Mucosa of descending colon (tissue), 3 donors: ENCODE results near the gene LAMB4. TPM values are rescaled to one million over a fixed set of nuclear protein-coding genes. Genes with fewer than 3 reads are reported as not detected.

Experiments used
- ATAC-seq: fragments of 200-7000 bp; cut with Tn5 transposase; one replicate; pipeline ENCODE4 v1.9.1; 2020; ENCODE audit warnings: mild to moderate bottlenecking, moderate library complexity
- DNase-seq, 3 donors: peaks; one replicate each; pipeline ENCODE4 v3.0.0-alpha.2; 2020
- H3K36me3 ChIP-seq: fragments of 200-600 bp; one replicate; pipeline ENCODE4 v1.8.0; 2021; ENCODE audit warnings: low read depth, mild to moderate bottlenecking
- H3K4me1 ChIP-seq: fragments of 200-600 bp; one replicate; pipeline ENCODE4 v1.8.0; 2021; ENCODE audit warnings: low read depth, mild to moderate bottlenecking
- H3K4me3 ChIP-seq: fragments of 200-600 bp; one replicate; pipeline ENCODE4 v1.8.0; 2021; ENCODE audit warnings: mild to moderate bottlenecking
- H3K9me3 ChIP-seq: fragments of 200-600 bp; one replicate; pipeline ENCODE4 v1.8.0; 2021; ENCODE audit warnings: mild to moderate bottlenecking
- intact Hi-C, 2 donors: fragments of 100-400 bp; cut with DNase I in 1 of 2; cut with micrococcal nuclease in 1 of 2; formaldehyde crosslinking; loops; one replicate each; pipeline versions ENCODE4 v1.11.0 to v1.11.1; 2022; cut with DNase I, micrococcal nuclease
- total RNA-seq, 3 donors: library from RNA; stranded (reverse); fragmentation: NEBNext Ultra II Directional in 2 of 3; extraction: Animal tissue kit (Norgen Biotek cat#: 25700) in 2 of 3; gene quantifications; one replicate each; pipeline versions ENCODE4 v1.2.1 to v1.2.4, GENCODE V29; 2021 to 2023
- TF ChIP-seq, protein P1 (sequence below): fragments of 200-600 bp; IDR thresholded peaks from one replicate; pipeline ENCODE4 v1.8.0; 2022; ENCODE audit warnings: antibody characterized with exemption, mild to moderate bottlenecking
- donor health status: DM: no; HTN: no; CAD: no; lungs with moderate emphysema.
- donor health status: DM: no; HTN: no; CAD: no.
- donor health status: DM: no; HTN: yes; CAD: no.

The LAMB4 gene
- total RNA-seq, 3 donors from 2014 or later = 0.22 TPM; not detected in 2

DNA sequence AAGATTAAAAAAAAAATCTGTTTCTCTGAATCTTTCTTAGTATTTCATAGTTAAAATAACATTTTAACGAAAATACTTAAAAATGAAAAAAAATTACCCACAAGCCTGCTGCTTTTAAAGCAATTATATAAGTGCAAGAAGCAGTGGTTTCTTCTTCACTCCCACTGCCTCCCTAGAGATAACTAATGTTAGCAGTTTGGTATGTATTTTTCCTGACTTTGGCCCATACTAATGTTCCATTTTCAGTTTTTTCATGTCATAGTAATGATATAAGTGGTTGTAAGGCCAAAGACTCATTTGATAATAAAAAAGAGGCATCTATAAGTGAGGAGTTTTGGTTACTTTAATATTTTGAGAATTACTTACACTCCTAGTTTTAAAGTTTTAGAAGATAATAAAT, 102.9 kb downstream of the LAMB4 start:
- no peak for DNase-seq
- TF ChIP-seq, protein P1, sequence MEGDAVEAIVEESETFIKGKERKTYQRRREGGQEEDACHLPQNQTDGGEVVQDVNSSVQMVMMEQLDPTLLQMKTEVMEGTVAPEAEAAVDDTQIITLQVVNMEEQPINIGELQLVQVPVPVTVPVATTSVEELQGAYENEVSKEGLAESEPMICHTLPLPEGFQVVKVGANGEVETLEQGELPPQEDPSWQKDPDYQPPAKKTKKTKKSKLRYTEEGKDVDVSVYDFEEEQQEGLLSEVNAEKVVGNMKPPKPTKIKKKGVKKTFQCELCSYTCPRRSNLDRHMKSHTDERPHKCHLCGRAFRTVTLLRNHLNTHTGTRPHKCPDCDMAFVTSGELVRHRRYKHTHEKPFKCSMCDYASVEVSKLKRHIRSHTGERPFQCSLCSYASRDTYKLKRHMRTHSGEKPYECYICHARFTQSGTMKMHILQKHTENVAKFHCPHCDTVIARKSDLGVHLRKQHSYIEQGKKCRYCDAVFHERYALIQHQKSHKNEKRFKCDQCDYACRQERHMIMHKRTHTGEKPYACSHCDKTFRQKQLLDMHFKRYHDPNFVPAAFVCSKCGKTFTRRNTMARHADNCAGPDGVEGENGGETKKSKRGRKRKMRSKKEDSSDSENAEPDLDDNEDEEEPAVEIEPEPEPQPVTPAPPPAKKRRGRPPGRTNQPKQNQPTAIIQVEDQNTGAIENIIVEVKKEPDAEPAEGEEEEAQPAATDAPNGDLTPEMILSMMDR = no peak
- no peaks in the 10 kb centered on the region for H3K4me1 ChIP-seq
- H3K36me3 ChIP-seq = no peaks in the 10 kb centered on the region
- no peaks in the 10 kb centered on the region for H3K9me3 ChIP-seq
- no peak overlapping the region for H3K4me3 ChIP-seq
- ATAC-seq = no peak
- intact Hi-C loops = no loop called here

DNA sequence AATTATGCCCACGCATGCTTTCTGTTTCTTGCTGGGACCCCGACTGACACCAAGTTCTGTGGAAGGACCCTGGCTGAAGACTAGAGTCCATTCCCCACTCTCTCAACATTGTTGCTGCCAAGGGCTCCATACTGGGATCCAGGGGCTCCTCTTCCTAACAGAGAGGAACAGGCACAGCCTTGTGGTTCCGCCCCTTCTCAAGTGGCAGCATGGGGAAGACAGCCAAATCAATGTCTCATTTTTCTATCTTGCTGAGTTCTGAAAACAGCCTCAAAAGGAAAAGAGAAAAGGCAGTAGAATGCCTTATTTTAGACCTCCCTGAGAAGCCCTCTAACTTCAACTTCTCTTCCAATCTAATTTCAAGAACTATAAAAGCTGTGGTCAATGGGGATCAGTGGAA, 103.5 kb downstream of the LAMB4 start:
- no peak for ATAC-seq

DNA sequence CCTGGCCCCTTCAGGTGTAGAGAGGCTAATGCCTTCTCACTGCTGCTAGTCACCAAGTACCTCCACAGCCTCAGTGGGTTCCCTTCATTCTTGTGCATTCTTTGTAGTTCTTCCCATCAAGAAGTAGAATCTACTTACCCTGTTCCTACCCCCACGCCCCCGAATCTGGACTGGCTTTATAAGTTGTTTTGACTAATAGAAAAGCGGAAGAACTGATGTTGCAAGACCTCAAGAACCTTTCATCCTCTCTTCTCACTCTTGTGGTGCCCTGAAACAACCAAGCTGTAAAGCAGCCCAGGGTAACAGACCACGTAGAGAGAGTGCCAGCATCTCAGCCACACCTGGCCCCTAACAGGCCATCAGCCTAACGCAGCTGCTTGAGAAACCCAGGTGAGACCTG, 104.0 kb downstream of the LAMB4 start:
- Histone ChIP-seq H3K4me3 (no peak overlapping the region), H3K4me1 (no peaks in the 10 kb centered on the region), H3K9me3 (no peaks in the 10 kb centered on the region), H3K36me3 (no peaks in the 10 kb centered on the region)
- ATAC-seq (no peak), DNase-seq (no peak)
- intact Hi-C loops = no loop called here
- TF ChIP-seq, protein P1 = no peak

More for the DNA sequence above, 103.5 kb downstream of the LAMB4 start:
- DNase-seq = no peak
- H3K4me1 ChIP-seq = no peaks in the 10 kb centered on the region
- TF ChIP-seq, protein P1 = no peak
- H3K4me3 ChIP-seq = no peak overlapping the region
- intact Hi-C loops = no loop called here
- no peaks in the 10 kb centered on the region for H3K36me3 ChIP-seq
- no peaks in the 10 kb centered on the region for H3K9me3 ChIP-seq

DNA sequence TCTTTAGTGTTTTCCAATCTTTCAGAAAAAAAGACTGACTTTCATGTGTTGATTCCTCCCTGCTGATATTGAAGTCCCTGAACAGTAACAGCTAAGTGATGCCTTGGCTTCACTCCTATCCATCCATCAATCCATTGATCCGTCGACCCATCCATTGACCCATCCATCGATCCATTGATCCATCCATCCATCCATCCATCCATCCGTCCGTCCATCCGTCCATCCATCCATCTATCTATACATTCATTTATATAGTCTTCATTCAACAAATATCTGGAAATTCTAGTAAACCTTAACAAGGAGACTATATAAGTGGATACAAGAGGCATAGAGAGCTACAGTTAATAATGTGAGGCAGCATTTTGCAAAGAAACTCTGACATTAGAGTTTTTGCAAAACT, 105.6 kb downstream of the LAMB4 start:
- ATAC-seq (no peak), DNase-seq (no peak)
- no peaks in the 10 kb centered on the region for H3K9me3 ChIP-seq
- no peaks in the 10 kb centered on the region for H3K36me3 ChIP-seq
- H3K4me3 ChIP-seq = no peak overlapping the region
- H3K4me1 ChIP-seq = no peaks in the 10 kb centered on the region
- TF ChIP-seq, protein P1 = no peak
- intact Hi-C loops = no loop called here

DNA sequence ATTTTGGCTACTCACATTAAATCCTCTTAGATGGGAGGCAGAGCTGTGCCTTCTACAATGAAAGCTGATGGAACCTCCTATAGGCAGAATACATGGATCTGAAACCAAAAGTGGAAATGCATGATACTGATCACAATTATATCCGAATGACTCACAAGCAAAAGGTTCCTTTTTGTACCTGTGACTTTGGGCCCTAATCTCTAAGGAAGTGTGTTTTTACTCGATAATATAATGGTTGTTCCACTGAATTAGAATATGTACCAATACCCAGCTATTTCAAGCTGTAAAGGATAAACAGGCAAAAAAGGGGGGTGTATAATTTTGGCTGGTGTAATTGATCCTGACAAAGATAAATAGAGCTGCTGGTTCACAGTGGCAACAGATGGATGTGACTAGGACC, 109.6 kb downstream of the LAMB4 start:
- intact Hi-C loops = no loop called here
- H3K4me3 ChIP-seq = no peak overlapping the region
- TF ChIP-seq, protein P1 = no peak
- no peaks in the 10 kb centered on the region for H3K9me3 ChIP-seq
- H3K4me1 ChIP-seq = no peaks in the 10 kb centered on the region
- no peaks in the 10 kb centered on the region for H3K36me3 ChIP-seq
- no peak for DNase-seq
- ATAC-seq = peak; percentile 76

DNA sequence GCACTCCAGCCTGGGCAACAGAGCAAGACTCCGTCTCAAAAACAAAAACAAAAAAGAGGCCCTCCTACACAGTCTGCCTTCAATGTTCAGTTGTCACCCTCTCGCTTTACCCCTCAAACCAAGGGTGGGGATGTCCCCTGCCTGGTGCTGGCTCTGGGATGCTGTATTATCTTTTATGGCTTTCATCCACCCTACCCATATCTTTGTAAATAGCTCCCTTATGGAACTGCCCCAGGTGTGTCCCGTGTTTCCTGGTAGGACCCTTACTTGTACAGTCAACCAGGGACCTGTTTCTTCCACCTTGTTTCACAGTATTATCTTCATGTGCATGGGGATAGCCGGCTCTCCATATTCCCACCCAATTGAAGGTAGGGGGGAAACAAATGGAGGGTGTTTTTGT, 111.5 kb downstream of the LAMB4 start:
- intact Hi-C loops = no loop called here
- peak; percentile 50 for ATAC-seq

More for the DNA sequence above, 111.5 kb downstream of the LAMB4 start:
- Histone ChIP-seq H3K9me3 (no peaks in the 10 kb centered on the region), H3K4me1 (peaks cover 8% of the 10 kb centered on the region), H3K36me3 (no peaks in the 10 kb centered on the region), H3K4me3 (no peak overlapping the region)
- TF ChIP-seq, protein P1 = no peak
- DNase-seq = no peak
